ENCODE data around the gene NELFB.
A peak's percentile ranks its signal among the peaks of the same experiment; 100 is the strongest.

Gene NELFB

DNA sequence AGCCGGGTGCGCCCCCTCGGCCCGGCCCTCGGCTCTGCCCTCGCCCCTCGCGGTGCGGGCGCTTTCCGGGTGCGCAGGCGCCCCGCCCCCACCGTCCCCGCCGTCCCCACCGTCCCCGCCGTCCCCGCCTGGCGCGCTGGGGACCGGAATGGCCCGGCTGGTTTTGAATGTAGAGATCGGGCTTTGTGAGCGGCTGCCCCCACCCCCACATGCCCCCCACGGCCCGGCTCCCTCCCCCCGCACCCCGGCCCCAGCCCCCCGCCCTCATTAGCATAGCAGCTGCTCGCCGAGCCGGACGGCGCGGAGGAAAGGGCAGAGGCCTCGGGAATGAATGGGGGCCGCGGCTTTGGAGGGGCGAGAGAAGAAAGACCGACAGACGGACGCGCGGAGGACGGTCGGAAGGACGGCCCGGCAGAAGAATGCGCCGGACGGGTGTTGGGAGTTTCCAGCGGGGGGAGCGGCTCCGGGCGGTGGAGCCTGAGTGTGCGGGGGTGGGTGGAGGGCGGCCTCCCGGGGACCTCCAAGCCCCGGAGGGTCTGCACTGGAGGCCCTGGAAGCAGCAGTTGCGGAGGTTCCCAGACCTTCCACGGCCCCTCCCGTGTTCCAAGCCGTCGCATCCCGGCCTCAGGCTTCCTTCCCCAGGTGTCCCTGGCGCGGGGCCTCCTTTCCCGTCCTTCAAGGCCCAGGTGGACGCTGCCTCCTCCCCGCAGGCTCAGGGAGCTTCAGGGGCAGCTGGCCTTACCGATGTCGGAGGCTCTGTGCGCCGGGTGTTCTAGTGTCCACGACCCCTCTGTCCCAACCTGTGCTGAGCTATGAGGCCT, 40.9 kb downstream of the NELFB start:
- DNase-seq (ENCODE audit: insufficient read length, low spot score) = no peak
- FAIRE-seq = no peak
- TF ChIP-seq POLR2A (IDR thresholded peaks at IDR 0.05; ENCODE audit: low read depth, low read length) = no peak

DNA sequence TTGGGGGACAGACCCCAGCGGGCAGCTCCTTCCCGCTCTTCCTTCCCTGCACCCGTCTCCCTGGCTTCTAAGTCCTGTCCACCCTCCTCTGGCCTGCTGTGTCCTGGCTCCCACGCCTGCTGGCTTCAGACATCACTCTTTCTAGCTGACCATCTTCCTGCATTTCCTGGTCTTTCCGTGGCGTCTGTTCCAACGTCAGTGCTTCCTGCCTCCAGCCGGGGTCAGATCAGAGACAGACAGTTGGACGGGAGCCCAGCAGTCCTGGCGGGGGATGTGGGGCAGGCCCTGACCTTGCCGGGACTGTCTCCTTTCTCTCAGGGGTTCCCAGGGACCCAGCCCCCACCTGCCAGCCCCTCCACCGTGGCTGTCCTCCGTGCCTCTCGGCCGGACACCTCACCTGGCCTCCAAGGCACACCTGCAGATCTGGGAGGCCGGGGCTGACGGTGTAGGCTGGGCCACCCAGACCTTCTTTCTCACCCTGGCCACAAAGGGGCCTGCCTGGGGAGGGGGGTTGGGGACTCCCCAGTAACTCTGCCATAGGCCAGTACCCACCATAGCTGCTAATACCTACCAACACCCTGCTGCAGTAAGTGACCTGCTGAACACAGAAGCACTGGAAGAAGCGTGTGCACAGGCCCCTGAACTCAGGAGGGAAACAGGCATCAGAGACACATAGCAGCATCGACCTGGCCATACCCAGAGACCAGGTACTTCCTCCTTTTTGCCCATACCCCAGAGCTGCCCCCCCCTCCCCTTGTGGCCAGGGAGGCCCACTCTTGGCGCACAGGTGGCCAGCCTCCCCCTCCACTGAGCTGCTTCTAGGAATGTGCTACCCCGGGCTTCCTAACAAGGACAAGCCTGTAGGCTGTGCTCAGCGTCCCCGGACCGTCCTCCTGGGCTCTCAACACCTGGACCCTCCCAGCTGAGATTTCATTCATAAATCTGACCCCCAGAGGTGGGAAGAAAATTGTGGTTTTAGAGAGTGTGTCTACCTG, 41.8 kb downstream of the NELFB start:
- no peak for TF ChIP-seq POLR2A (IDR thresholded peaks at IDR 0.05; ENCODE audit: low read depth, low read length)
- FAIRE-seq (no peak), DNase-seq (ENCODE audit: insufficient read length, low spot score) (no peak)

DNA sequence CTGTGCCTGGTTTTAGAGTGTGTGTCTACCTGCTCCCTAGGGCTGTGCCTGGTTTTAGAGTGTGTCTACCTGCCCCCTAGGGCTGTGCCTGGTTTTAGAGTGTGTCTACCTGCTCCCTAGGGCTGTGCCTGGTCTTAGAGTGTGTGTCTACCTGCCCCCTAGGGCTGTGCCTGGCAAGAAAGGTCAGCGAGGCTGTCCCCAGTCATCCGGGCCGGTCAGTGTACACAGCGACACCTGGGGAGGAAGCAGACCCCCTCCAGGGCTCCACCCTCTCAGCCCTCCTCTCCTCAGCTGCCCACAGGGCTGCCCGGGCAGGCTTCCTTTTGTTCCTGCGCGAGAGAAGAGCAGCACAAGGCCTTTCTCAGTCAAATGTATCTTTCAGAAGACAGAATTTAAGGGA, 42.8 kb downstream of the NELFB start:
- DNase-seq (ENCODE audit: insufficient read length, low spot score) = no peak
- TF ChIP-seq POLR2A (IDR thresholded peaks at IDR 0.05; ENCODE audit: low read depth, low read length) = no peak
- no peak for FAIRE-seq

DNA sequence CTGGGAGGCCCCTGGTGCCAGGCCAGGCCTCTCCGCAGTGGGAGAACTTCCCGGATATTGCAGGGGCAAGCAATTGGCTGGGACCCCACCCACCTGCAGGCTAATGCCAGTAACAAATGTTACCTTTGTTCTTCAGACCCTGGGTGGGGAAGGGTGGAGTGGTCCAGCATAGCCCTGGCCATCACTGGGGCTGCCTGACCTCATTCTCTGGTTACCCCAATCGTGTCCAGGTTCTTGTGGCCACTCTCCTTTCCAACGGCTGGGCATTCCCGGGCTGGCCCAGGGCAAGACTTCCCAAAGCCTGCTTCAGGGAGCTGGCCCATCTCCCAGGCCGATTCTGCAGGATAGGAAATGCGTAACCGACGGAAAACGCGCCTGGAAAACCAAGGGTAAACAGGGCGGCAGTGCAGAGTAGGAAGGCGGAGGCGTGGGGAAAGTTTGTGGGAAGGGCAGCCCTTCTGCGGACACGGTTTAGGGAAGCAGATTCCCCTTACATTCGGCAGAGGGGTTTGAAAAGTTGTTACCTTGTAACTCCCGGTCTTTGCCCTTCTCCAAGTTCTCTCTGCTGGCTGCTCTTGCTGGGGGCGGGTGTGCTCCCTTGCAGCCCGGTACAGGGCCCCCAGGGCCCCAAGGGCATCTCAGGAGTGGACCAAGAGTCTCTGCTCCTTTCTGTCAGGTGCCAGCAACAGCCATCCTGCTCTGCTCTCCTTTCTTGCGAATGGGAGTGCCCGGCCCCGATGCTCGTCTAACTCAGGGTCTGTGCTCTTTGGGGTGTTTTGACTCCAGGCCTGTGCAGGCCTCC, 43.5 kb downstream of the NELFB start:
- FAIRE-seq (no peak), DNase-seq (ENCODE audit: insufficient read length, low spot score) (no peak)
- TF ChIP-seq POLR2A (IDR thresholded peaks at IDR 0.05; ENCODE audit: low read depth, low read length) = no peak

DNA sequence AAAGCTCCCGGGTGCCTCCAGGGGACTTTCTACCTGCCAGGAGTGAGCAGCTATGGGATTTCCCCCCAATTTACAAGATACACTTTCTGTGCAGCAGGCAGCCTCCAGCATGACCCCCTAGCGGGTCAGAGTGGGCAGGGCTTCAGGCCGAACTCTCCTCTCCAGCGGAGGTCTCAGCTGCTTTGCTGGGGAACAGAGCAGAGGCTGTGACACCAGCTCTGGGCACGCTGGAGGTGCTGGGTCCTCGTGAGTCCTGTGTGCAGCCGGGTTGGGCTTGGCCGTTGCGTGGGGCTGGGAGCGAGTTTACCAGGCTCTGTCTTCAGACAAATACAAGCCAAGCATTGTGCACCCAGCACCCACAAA, 44.1 kb downstream of the NELFB start:
- FAIRE-seq = no peak
- TF ChIP-seq POLR2A (IDR thresholded peaks at IDR 0.05; ENCODE audit: low read depth, low read length) = no peak
- no peak for DNase-seq (ENCODE audit: insufficient read length, low spot score)

DNA sequence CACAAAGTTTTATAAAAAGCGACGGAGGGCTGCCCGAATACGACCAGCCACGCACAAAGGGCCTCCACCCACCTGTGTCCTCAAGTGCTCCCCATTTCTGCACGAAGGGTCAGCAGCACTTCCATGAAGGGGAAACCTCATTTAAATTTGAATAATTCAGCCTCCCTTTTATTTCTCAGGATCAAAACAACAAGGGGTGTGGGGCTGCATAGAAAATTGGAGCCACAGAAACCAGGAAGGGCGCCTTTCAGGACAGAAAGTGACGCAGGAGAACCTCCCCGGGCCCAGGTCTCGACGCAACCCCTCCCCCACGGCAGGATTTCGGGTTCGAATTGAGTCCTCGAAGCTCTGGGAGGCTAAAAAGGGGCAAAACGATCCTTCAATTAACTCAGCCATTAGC, 44.8 kb downstream of the NELFB start:
- DNase-seq (ENCODE audit: insufficient read length, low spot score) = no peak
- no peak for FAIRE-seq
- no peak for TF ChIP-seq POLR2A (IDR thresholded peaks at IDR 0.05; ENCODE audit: low read depth, low read length)

DNA sequence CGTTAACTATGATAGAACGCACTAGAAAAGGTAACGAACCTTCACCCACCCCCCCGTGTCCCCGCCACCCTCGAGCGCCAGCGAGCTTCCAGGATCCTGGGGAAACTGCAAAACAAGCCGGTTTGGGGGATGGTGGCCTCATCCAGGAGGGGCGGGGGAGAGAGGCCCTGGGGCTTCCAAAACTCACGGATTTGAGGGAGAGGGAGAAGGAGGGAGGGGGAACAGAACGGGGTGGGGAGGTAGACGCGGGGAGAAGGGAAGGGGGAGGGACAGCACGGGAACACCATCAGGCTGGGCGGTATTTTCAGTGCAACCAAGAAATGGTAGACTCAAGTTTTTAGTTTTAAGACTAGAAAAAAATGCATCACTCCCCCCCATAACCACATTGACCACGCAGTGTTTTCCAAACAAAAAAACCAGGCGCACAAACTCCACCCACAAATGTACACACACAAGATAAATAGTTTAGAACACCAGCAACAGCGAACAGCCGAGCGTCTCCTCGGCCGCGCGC, 45.5 kb downstream of the NELFB start:
- TF ChIP-seq POLR2A (IDR thresholded peaks at IDR 0.05; ENCODE audit: low read depth, low read length) = no peak

DNA sequence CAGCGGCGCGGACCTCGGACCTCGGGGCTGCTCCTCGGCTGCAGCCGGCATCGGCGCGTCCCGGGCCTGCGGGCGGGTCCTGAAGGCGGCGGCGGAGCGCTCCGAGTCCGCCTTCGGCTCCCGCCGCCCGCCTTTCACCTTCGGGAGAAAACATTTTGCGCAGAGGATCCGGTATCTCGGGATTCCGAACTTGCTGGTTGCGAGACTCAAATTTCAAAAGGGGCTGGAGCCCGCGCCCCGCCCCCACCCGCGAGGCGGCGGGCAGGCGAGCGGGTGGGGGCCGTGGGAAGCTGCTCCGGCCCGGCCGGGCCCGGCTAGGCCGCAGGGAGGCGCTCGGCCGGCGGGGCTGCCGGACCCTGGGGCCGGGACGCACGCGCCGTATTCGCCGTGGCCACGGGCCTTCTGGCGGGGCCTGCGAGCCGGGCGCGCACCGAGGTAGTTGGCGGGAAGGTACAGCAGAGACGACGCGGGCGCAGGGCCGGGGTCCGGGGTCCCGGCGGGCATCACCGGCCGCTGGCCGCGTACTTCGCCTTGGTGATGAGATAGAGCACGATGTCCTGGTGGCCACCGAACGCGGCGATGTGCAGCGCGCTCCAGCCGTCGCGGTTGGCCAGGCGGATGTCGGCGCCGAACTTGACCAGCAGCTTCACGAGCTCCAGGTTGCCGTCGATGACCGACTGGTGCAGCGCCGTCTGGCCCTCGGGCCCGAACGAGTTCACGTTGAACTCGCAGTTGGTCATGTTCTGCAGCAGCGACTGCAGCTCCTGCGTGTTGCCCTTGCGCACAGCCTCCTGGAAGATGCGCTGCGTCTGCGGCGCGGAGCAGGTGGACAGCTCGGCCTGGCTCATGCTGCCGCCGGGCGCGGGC, 46.2 kb downstream of the NELFB start:
- FAIRE-seq (no peak), DNase-seq (ENCODE audit: insufficient read length, low spot score) (no peak)
- peak; percentile 6; the same call in 1 of the 2 replicates for TF ChIP-seq POLR2A (IDR thresholded peaks at IDR 0.05; ENCODE audit: low read depth, low read length)

More for the DNA sequence above, 45.5 kb downstream of the NELFB start:
- FAIRE-seq = no peak
- peak; percentile 79 for DNase-seq (ENCODE audit: insufficient read length, low spot score)

DNA sequence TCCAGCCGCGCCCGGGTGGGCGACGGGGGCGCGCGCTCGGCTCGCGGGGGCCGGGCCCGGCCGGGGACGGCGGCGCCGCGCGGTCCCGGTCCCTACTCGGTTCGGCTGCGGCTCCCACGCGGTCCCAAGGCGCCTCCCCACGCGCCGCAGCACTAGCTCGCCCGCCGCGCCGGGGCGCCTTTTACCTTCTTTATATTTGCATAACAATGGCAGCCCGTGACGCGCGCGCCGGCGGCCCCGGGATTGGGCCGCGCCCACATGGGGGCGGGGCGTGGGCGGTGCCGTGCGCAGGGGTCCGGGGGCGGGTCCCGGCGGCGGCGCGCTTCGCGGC, 47.0 kb downstream of the NELFB start, which contains the start of gene NRARP:
Gene NRARP, minus strand, starts transcription at position 154 of the 331 bp plus-strand sequence. CDS start 343 bp downstream, outside the sequence.
- FAIRE-seq (no peak), DNase-seq (ENCODE audit: insufficient read length, low spot score) (peak; percentile 91)
- peak; percentile 41; the same call in 1 of the 2 replicates for TF ChIP-seq POLR2A (IDR thresholded peaks at IDR 0.05; ENCODE audit: low read depth, low read length)

DNA sequence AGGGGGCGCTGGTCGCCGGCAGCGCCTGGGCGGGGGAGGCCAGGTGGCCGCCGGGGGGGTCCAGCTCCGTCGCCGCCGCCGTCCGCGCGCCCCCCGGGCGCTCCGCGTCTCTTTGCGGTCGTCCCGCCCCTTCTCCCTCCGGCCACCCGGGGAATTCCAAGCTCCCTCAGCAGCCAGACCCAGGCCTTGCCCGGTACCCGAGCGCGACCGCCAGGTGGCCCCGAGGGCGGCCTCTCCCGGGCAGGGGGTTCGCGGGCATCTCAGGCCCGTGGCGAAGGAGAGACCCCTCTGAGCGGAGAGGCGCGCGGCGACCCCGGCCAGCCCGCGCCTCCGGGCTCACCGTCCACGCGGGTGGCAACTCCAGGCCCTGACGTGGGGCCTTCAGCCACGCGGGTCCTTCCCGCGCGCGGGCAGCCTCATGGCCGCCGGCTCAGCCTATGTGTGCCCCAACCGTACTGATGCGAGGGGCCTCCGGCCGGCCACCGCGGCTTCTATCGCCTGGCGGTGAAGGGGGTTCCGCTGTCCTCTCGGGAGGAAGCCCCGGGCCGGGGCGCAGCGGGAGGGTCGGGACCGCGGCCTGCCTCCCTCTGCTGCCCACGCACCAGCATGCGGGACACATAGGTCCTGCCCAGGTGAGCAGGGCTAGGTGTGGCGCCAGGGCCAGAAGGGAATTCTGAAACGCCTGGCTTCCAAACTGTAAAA, 47.5 kb downstream of the NELFB start:
- FAIRE-seq = no peak
- TF ChIP-seq POLR2A (IDR thresholded peaks at IDR 0.05; ENCODE audit: low read depth, low read length) = no peak
- DNase-seq (ENCODE audit: insufficient read length, low spot score) = peak; percentile 94

DNA sequence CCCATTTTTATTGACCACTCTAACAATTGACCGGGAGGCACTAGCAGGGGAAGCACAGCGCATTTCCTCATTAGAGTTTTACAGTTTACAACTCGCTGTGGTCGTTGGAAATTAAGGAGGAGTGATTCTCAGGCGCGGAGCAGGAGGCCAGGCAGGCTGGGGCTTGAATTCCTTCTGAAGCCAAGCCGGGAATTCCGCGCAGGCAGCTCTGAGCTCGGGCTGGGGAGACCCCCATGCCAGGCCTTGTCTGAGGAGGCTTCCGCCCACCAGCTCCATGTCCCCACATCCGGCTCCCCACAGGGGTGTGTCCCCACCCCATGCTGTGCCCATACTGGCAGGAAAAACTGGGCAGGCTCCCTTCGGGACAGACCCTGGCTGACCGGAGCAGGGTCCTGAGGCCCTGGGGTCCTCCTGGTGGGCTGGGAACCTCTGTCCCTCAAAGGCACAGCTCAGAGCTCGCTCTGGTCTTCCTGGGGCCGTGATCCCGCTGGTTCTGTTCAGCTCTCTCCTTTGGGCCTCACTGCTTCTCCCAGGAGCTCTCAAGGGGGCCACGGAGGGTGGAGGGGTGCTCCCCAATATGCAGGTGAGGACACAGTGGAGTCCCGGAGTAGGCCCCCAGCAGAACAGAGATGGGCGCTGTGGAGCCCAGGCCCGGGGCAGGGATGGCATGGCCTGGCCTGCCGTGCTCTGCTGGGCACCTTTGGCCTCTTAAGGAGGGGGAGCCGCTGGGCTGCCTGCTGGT, 48.2 kb downstream of the NELFB start:
- DNase-seq (ENCODE audit: insufficient read length, low spot score) (no peak), FAIRE-seq (no peak)
- TF ChIP-seq POLR2A (IDR thresholded peaks at IDR 0.05; ENCODE audit: low read depth, low read length) = no peak

All from H54 (cell line).